Measurements from ENCODE around the gene RNF166.

The RNF166 gene

DNA sequence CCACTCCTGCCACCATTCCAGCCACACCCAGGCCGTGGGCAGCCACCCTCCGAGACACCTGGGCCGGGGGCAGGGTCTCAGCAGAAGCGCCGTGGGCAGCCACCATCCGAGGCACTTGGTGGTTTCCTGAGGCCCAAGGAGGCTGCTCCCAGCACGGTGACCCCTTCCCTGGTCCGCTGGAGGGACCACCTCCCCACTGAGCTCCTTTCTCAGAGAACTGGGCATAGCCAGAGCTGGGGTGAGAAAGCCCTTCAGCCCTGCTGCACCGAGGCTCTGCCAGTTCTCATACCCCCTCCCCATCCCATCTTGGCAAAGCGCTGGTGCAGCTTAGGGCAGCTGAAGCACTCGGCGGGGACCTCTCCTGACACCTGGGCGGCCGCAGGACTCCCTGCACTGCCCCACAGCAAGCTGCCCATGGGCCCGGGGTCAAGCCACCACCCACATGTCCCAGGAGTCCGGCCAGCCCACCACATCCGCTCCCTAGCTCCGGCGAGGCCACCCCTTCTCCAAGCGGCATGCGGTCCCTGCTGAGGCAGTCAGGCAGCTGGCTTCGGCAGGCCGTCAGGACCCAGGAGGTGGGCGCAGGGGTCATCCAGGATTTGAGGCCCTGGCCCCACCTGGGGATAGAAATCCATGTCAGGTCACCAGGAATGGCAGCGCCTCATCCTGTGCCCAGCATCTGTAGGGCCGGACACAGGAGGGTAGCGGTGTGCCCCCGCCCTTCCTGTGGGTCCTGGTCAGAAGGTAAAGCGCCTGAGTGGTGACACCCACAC, 54.0 kb downstream of the RNF166 start:
- in situ Hi-C loops (cut with HindIII; ENCODE audit: low sequenced_read_pairs): no loop called here
- DNase-seq (ENCODE audit: low read depth): no peak
- TF ChIP-seq, protein P1, sequence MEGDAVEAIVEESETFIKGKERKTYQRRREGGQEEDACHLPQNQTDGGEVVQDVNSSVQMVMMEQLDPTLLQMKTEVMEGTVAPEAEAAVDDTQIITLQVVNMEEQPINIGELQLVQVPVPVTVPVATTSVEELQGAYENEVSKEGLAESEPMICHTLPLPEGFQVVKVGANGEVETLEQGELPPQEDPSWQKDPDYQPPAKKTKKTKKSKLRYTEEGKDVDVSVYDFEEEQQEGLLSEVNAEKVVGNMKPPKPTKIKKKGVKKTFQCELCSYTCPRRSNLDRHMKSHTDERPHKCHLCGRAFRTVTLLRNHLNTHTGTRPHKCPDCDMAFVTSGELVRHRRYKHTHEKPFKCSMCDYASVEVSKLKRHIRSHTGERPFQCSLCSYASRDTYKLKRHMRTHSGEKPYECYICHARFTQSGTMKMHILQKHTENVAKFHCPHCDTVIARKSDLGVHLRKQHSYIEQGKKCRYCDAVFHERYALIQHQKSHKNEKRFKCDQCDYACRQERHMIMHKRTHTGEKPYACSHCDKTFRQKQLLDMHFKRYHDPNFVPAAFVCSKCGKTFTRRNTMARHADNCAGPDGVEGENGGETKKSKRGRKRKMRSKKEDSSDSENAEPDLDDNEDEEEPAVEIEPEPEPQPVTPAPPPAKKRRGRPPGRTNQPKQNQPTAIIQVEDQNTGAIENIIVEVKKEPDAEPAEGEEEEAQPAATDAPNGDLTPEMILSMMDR (IDR thresholded peaks at IDR 0.05; ENCODE audit: low read depth, low read length, missing control alignments): no peak
- H3K4me3 ChIP-seq (ENCODE audit: low read depth, low read length): no peak overlapping the region

DNA sequence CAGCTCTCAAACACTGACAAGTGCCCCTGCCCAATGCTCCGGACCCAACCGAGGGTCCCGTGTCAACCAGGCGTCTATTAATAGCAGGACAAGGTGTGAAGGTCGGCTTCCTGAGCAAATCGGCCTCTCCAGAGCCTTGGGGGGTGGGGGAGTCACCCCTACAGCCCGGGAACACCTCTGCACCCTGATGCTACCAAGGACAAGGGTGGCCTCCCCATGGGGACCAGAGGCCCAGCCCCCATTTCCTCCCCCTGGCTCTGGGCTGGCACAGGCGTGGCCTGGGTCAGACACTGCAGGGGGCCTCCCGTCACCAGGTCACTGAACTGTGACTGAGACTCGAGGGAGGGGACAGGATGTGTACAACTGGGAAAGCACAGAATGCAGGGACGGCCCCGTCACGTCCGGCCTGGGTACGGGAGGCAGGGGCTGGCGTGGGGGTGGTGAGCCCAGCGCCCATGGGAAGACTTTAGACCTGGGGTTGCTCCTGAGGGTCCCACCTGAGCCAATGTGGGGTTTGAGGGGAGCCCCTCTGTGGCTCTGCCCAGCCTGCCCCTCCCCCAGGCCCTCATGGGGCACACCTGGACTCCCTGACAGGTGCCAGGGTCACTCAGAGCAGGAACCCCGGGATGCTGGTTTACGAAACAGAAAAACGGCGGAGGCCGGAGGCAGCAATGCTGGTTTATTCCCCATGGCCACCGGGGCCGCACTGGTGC, 54.8 kb downstream of the RNF166 start:
- in situ Hi-C loops (cut with HindIII; ENCODE audit: low sequenced_read_pairs): no loop called here
- no peak for DNase-seq (ENCODE audit: low read depth)
- peak overlapping the region; percentile 72 for H3K4me3 ChIP-seq (ENCODE audit: low read depth, low read length)
- TF ChIP-seq, protein P1 (IDR thresholded peaks at IDR 0.05; ENCODE audit: low read depth, low read length, missing control alignments): no peak

DNA sequence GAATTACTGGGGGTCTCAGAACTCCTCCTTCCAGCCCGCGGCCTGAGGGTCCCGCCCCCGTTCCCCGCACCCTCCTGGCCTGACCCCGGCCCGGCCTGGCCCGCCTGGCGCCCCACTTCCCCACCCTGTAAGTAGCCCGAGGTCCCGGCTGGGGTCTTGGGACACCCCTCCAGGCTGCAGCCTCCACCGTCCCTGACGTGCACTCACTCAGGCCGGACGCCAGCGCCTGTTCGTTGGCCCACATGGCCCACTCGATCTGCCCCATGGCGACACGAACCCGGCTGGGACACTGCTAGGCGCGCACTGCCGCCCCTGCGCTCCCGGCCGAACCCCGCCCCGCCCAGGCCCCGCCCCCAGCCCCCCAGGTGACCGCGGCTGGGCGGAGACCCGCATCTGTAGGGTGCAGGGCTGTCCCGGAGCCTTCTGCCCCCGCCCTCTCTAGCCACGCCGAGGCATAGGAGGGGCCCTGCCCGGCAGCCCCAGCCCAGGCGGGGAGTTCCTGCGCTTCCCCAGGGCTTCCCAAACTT, 55.4 kb downstream of the RNF166 start, which contains the start of gene CYBA:
Gene CYBA, minus strand, starts transcription at position 305 of the 527 bp plus-strand sequence. Its CDS starts 40 bp downstream, at position 265.
- no peak for DNase-seq (ENCODE audit: low read depth)
- H3K4me3 ChIP-seq (ENCODE audit: low read depth, low read length): peak within 1 kb of the TSS; percentile 72
- in situ Hi-C loops (cut with HindIII; ENCODE audit: low sequenced_read_pairs): no loop called here
- TF ChIP-seq, protein P1 (IDR thresholded peaks at IDR 0.05; ENCODE audit: low read depth, low read length, missing control alignments): no peak

DNA sequence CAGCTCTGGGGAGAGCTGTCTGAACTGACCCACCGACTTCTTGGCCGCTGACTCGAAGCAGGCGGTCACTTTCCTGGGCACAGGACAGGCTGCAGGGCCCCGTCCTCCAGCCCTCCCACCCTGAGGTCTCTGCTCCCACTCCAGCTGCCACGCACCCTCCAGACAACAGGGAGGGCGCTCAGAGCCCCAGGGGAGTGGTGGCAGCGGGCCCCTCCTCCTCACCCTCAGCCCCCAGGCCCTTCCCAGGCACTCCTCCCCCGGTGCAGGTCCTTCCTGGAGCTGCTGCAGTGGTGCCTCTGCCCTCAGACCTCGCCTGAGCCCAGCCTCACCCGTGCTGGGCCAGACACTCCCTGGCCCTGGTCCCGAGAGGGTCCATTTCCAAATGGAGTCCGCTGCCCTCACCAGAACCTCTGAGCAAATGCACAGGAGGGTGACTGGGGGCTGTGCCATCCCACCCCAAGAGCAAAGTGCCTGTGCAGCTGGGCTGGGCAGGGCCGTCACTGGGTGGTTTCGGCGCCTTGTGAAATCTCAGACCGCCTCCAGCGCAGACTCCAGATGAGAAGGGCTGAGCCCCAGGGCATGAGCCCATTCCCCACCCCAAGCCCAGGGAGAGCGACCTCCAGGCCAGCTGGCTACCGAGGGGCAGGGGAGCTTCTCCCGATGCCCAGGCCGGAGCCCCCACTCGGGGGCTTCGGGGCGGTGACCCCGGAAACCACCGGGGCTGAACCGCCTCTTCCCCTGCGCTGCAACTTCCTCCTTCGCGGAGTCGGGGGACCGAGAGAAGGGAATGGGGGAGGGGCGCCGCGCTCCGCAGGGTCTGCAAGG, 56.1 kb downstream of the RNF166 start:
- in situ Hi-C loops (cut with HindIII; ENCODE audit: low sequenced_read_pairs): no loop called here
- TF ChIP-seq, protein P1 (IDR thresholded peaks at IDR 0.05; ENCODE audit: low read depth, low read length, missing control alignments): no peak
- H3K4me3 ChIP-seq (ENCODE audit: low read depth, low read length): peak overlapping the region; percentile 72
- DNase-seq (ENCODE audit: low read depth): no peak

DNA sequence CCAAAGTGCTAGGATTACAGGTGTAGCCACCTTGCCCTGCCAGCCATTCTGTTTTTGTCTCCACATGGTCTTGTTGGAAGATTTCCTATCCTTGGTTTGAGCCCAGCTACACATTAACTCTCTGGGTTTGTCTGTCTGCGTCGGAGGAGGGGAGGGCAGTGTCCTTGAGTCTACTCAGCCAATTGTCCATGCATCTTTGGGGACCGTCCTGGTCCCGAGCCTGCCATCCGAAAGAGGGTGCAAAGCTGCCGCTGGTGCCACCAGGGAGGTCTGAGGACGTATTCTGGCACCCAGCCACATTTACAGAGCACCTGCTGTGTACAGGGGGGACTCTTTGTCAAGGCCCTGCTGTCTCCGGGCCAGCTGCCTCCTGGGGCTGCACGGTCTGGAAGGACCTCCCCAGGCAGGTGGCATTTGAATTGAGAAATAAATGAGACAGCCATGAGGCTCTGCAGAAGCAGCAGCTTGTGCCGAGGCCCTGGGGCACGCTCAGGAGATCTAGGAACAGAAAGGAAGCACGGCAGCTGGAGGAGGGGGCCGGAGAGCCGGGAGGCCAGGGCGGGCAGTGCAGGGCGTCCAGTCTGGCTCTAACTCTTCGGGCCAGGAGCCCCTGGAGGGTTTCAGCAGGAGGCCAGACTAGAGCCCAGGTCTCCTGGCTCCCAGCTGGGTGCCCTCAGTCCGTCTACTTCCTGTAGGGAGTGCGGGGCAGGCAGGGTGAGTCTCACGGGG, 56.8 kb downstream of the RNF166 start:
- H3K4me3 ChIP-seq (ENCODE audit: low read depth, low read length): peak overlapping the region; percentile 72
- TF ChIP-seq, protein P1 (IDR thresholded peaks at IDR 0.05; ENCODE audit: low read depth, low read length, missing control alignments): no peak
- in situ Hi-C loops (cut with HindIII; ENCODE audit: low sequenced_read_pairs): no loop called here
- no peak for DNase-seq (ENCODE audit: low read depth)
